HL-60 (cell line): Measurements from ENCODE around the gene SLC24A3.

Experiments
- CTCF ChIP-seq: IDR thresholded peaks from one replicate; pipeline ENCODE4 v1.5.1; 2011; ENCODE audit warnings: low read length, control low read depth, inconsistent platforms; ENCODE audit not compliant: insufficient read depth
- GABPA ChIP-seq: IDR thresholded peaks from 2 replicates; pipeline ENCODE4 v1.6.1; 2012; ENCODE audit warnings: low read depth
- POLR2AphosphoS5 ChIP-seq: IDR thresholded peaks from 2 replicates; pipeline ENCODE4 v1.6.1; 2012; ENCODE audit warnings: low read depth
- REST ChIP-seq: IDR thresholded peaks from 2 replicates; pipeline ENCODE4 v1.6.1; 2012; ENCODE audit warnings: low read depth; ENCODE audit not compliant: insufficient replicate concordance
- SPI1 ChIP-seq: IDR thresholded peaks from 2 replicates; pipeline ENCODE4 v1.6.1; 2012; ENCODE audit warnings: low read depth, mild to moderate bottlenecking, borderline replicate concordance

- TF ChIP-seq CTCF (no peak), POLR2AphosphoS5 (no peak), REST (no peak), GABPA (no peak), SPI1 (no peak)
These were observed 164.2 kb downstream of the SLC24A3 start for GRCh38 chr20:19376451-19377229.
